Measurements from ENCODE around the gene NTM.

NTM gene

GRCh38 chr11:132231656-132232347 lies 861.4 kb downstream of the NTM start:
- no peak overlapping the region for H4K8ac ChIP-seq (ENCODE audit: low read depth, low read length)
- H3K27ac ChIP-seq (ENCODE audit: low read depth, low read length) = no peak overlapping the region
- no peaks in the 10 kb centered on the region for H3K79me2 ChIP-seq (ENCODE audit: control insufficient read depth, insufficient read depth, low read length)
- no peak overlapping the region for H3K4me3 ChIP-seq (ENCODE audit: low read length)
- WGBS (ENCODE audit: extremely low coverage, insufficient coverage, low lambda C conversion rate) = no CpG with 5 or more reads among the region's 13 CpGs
- no peak overlapping the region for H2BK120ac ChIP-seq (ENCODE audit: low read depth, low read length)
- no peaks in the 10 kb centered on the region for H3K36me3 ChIP-seq (ENCODE audit: control insufficient read depth, insufficient read depth, low read length)
- no peak overlapping the region for H3K4ac ChIP-seq (ENCODE audit: low read depth, low read length)
- DNase-seq = no peak
- H3K9ac ChIP-seq (ENCODE audit: low read length) = no peak overlapping the region
- H3K23ac ChIP-seq (ENCODE audit: low read length) = no peak overlapping the region
- no peak overlapping the region for H3K4me2 ChIP-seq (ENCODE audit: low read length)
- H2BK5ac ChIP-seq (ENCODE audit: low read length) = no peak overlapping the region
- no peak overlapping the region for H3K18ac ChIP-seq (ENCODE audit: low read length)
- no peak overlapping the region for H2BK15ac ChIP-seq (replicated peaks; ENCODE audit: low read depth)
- no peaks in the 10 kb centered on the region for H3K27me3 ChIP-seq (ENCODE audit: insufficient read depth, low read length, poor library complexity)
- no peaks in the 10 kb centered on the region for H3K79me1 ChIP-seq (ENCODE audit: low read length)
- no peak overlapping the region for H2AK5ac ChIP-seq (ENCODE audit: low read length)
- H3K56ac ChIP-seq (ENCODE audit: low read length) = no peak overlapping the region
- H4K5ac ChIP-seq (ENCODE audit: low read length) = no peak overlapping the region
- no peaks in the 10 kb centered on the region for H3K4me1 ChIP-seq (ENCODE audit: control insufficient read depth, low read depth, low read length)

- Histone ChIP-seq H3K4ac (ENCODE audit: low read depth, low read length) (no peak overlapping the region), H4K5ac (ENCODE audit: low read length) (no peak overlapping the region), H3K9ac (ENCODE audit: low read length) (no peak overlapping the region), H4K8ac (ENCODE audit: low read depth, low read length) (no peak overlapping the region), H3K27me3 (ENCODE audit: insufficient read depth, low read length, poor library complexity) (no peaks in the 10 kb centered on the region), H2BK15ac (replicated peaks; ENCODE audit: low read depth) (no peak overlapping the region), H2BK5ac (ENCODE audit: low read length) (no peak overlapping the region), H3K18ac (ENCODE audit: low read length) (no peak overlapping the region), H3K79me2 (ENCODE audit: control insufficient read depth, insufficient read depth, low read length) (no peaks in the 10 kb centered on the region), H2AK5ac (ENCODE audit: low read length) (no peak overlapping the region), H3K36me3 (ENCODE audit: control insufficient read depth, insufficient read depth, low read length) (no peaks in the 10 kb centered on the region), H3K4me3 (ENCODE audit: low read length) (no peak overlapping the region), H3K23ac (ENCODE audit: low read length) (no peak overlapping the region), H3K27ac (ENCODE audit: low read depth, low read length) (no peak overlapping the region), H2BK120ac (ENCODE audit: low read depth, low read length) (no peak overlapping the region), H3K4me2 (ENCODE audit: low read length) (no peak overlapping the region), H3K4me1 (ENCODE audit: control insufficient read depth, low read depth, low read length) (no peaks in the 10 kb centered on the region), H3K79me1 (ENCODE audit: low read length) (no peaks in the 10 kb centered on the region), H3K56ac (ENCODE audit: low read length) (no peak overlapping the region)
- WGBS (ENCODE audit: extremely low coverage, insufficient coverage, low lambda C conversion rate) = no CpG with 5 or more reads among the region's 4 CpGs
- DNase-seq = no peak
Observed at GRCh38 chr11:132234878-132235277, 864.5 kb downstream of the NTM start.

- H3K4me1 ChIP-seq (ENCODE audit: control insufficient read depth, low read depth, low read length) = no peaks in the 10 kb centered on the region
- H3K79me2 ChIP-seq (ENCODE audit: control insufficient read depth, insufficient read depth, low read length) = no peaks in the 10 kb centered on the region
- no peak overlapping the region for H3K4me3 ChIP-seq (ENCODE audit: low read length)
- H4K5ac ChIP-seq (ENCODE audit: low read length) = no peak overlapping the region
- H4K8ac ChIP-seq (ENCODE audit: low read depth, low read length) = no peak overlapping the region
- no peak overlapping the region for H3K9ac ChIP-seq (ENCODE audit: low read length)
- no peak overlapping the region for H3K4me2 ChIP-seq (ENCODE audit: low read length)
- H3K79me1 ChIP-seq (ENCODE audit: low read length) = no peaks in the 10 kb centered on the region
- no CpG with 5 or more reads among the region's 9 CpGs for WGBS (ENCODE audit: extremely low coverage, insufficient coverage, low lambda C conversion rate)
- no peak overlapping the region for H3K23ac ChIP-seq (ENCODE audit: low read length)
- no peak overlapping the region for H2AK5ac ChIP-seq (ENCODE audit: low read length)
- no peak overlapping the region for H3K4ac ChIP-seq (ENCODE audit: low read depth, low read length)
- H2BK5ac ChIP-seq (ENCODE audit: low read length) = no peak overlapping the region
- H3K56ac ChIP-seq (ENCODE audit: low read length) = no peak overlapping the region
- no peak overlapping the region for H3K18ac ChIP-seq (ENCODE audit: low read length)
- no peak overlapping the region for H2BK15ac ChIP-seq (replicated peaks; ENCODE audit: low read depth)
- no peaks in the 10 kb centered on the region for H3K27me3 ChIP-seq (ENCODE audit: insufficient read depth, low read length, poor library complexity)
- no peaks in the 10 kb centered on the region for H3K36me3 ChIP-seq (ENCODE audit: control insufficient read depth, insufficient read depth, low read length)
- no peak overlapping the region for H3K27ac ChIP-seq (ENCODE audit: low read depth, low read length)
- DNase-seq = no peak
- no peak overlapping the region for H2BK120ac ChIP-seq (ENCODE audit: low read depth, low read length)
Observed at GRCh38 chr11:132237781-132238180, 867.4 kb downstream of the NTM start.

GRCh38 chr11:132238331-132238866 lies 868.0 kb downstream of the NTM start:
- no peak overlapping the region for H4K5ac ChIP-seq (ENCODE audit: low read length)
- no peak overlapping the region for H2BK5ac ChIP-seq (ENCODE audit: low read length)
- no peak overlapping the region for H3K4ac ChIP-seq (ENCODE audit: low read depth, low read length)
- H2BK15ac ChIP-seq (replicated peaks; ENCODE audit: low read depth) = no peak overlapping the region
- no peaks in the 10 kb centered on the region for H3K4me1 ChIP-seq (ENCODE audit: control insufficient read depth, low read depth, low read length)
- H3K4me3 ChIP-seq (ENCODE audit: low read length) = no peak overlapping the region
- no peaks in the 10 kb centered on the region for H3K79me1 ChIP-seq (ENCODE audit: low read length)
- H3K27me3 ChIP-seq (ENCODE audit: insufficient read depth, low read length, poor library complexity) = no peaks in the 10 kb centered on the region
- no peak overlapping the region for H3K9ac ChIP-seq (ENCODE audit: low read length)
- no peak overlapping the region for H3K4me2 ChIP-seq (ENCODE audit: low read length)
- H3K79me2 ChIP-seq (ENCODE audit: control insufficient read depth, insufficient read depth, low read length) = no peaks in the 10 kb centered on the region
- H3K56ac ChIP-seq (ENCODE audit: low read length) = no peak overlapping the region
- H3K18ac ChIP-seq (ENCODE audit: low read length) = no peak overlapping the region
- no peak for DNase-seq
- H3K27ac ChIP-seq (ENCODE audit: low read depth, low read length) = no peak overlapping the region
- H2BK120ac ChIP-seq (ENCODE audit: low read depth, low read length) = no peak overlapping the region
- no peak overlapping the region for H4K8ac ChIP-seq (ENCODE audit: low read depth, low read length)
- no peak overlapping the region for H2AK5ac ChIP-seq (ENCODE audit: low read length)
- H3K36me3 ChIP-seq (ENCODE audit: control insufficient read depth, insufficient read depth, low read length) = no peaks in the 10 kb centered on the region
- WGBS (ENCODE audit: extremely low coverage, insufficient coverage, low lambda C conversion rate) = no CpG with 5 or more reads among the region's 7 CpGs
- H3K23ac ChIP-seq (ENCODE audit: low read length) = no peak overlapping the region

GRCh38 chr11:132240374-132240773 lies 870.0 kb downstream of the NTM start:
- no peak overlapping the region for H4K5ac ChIP-seq (ENCODE audit: low read length)
- H3K18ac ChIP-seq (ENCODE audit: low read length) = no peak overlapping the region
- H3K79me2 ChIP-seq (ENCODE audit: control insufficient read depth, insufficient read depth, low read length) = no peaks in the 10 kb centered on the region
- 100% methylated on average over 1 of the region's 5 CpGs for WGBS (ENCODE audit: extremely low coverage, insufficient coverage, low lambda C conversion rate)
- no peak overlapping the region for H2BK120ac ChIP-seq (ENCODE audit: low read depth, low read length)
- H3K27ac ChIP-seq (ENCODE audit: low read depth, low read length) = no peak overlapping the region
- no peaks in the 10 kb centered on the region for H3K4me1 ChIP-seq (ENCODE audit: control insufficient read depth, low read depth, low read length)
- no peaks in the 10 kb centered on the region for H3K79me1 ChIP-seq (ENCODE audit: low read length)
- H3K56ac ChIP-seq (ENCODE audit: low read length) = no peak overlapping the region
- H4K8ac ChIP-seq (ENCODE audit: low read depth, low read length) = no peak overlapping the region
- H3K36me3 ChIP-seq (ENCODE audit: control insufficient read depth, insufficient read depth, low read length) = no peaks in the 10 kb centered on the region
- H3K9ac ChIP-seq (ENCODE audit: low read length) = no peak overlapping the region
- no peak overlapping the region for H3K23ac ChIP-seq (ENCODE audit: low read length)
- H2BK5ac ChIP-seq (ENCODE audit: low read length) = no peak overlapping the region
- H3K4me3 ChIP-seq (ENCODE audit: low read length) = no peak overlapping the region
- DNase-seq = no peak
- H3K27me3 ChIP-seq (ENCODE audit: insufficient read depth, low read length, poor library complexity) = no peaks in the 10 kb centered on the region
- H2BK15ac ChIP-seq (replicated peaks; ENCODE audit: low read depth) = no peak overlapping the region
- H3K4ac ChIP-seq (ENCODE audit: low read depth, low read length) = no peak overlapping the region
- no peak overlapping the region for H2AK5ac ChIP-seq (ENCODE audit: low read length)
- no peak overlapping the region for H3K4me2 ChIP-seq (ENCODE audit: low read length)

- H3K4me2 ChIP-seq (ENCODE audit: low read length) = no peak overlapping the region
- H3K4me3 ChIP-seq (ENCODE audit: low read length) = no peak overlapping the region
- no peak overlapping the region for H3K27ac ChIP-seq (ENCODE audit: low read depth, low read length)
- WGBS (ENCODE audit: extremely low coverage, insufficient coverage, low lambda C conversion rate) = no CpG with 5 or more reads among the region's 5 CpGs
- H3K23ac ChIP-seq (ENCODE audit: low read length) = no peak overlapping the region
- H3K56ac ChIP-seq (ENCODE audit: low read length) = no peak overlapping the region
- no peaks in the 10 kb centered on the region for H3K79me2 ChIP-seq (ENCODE audit: control insufficient read depth, insufficient read depth, low read length)
- H4K5ac ChIP-seq (ENCODE audit: low read length) = no peak overlapping the region
- DNase-seq = no peak
- H3K4me1 ChIP-seq (ENCODE audit: control insufficient read depth, low read depth, low read length) = no peaks in the 10 kb centered on the region
- no peaks in the 10 kb centered on the region for H3K79me1 ChIP-seq (ENCODE audit: low read length)
- H3K9ac ChIP-seq (ENCODE audit: low read length) = no peak overlapping the region
- H2BK5ac ChIP-seq (ENCODE audit: low read length) = no peak overlapping the region
- no peak overlapping the region for H2BK120ac ChIP-seq (ENCODE audit: low read depth, low read length)
- no peak overlapping the region for H2BK15ac ChIP-seq (replicated peaks; ENCODE audit: low read depth)
- H2AK5ac ChIP-seq (ENCODE audit: low read length) = no peak overlapping the region
- no peak overlapping the region for H4K8ac ChIP-seq (ENCODE audit: low read depth, low read length)
- H3K4ac ChIP-seq (ENCODE audit: low read depth, low read length) = no peak overlapping the region
- no peak overlapping the region for H3K18ac ChIP-seq (ENCODE audit: low read length)
- no peaks in the 10 kb centered on the region for H3K36me3 ChIP-seq (ENCODE audit: control insufficient read depth, insufficient read depth, low read length)
- no peaks in the 10 kb centered on the region for H3K27me3 ChIP-seq (ENCODE audit: insufficient read depth, low read length, poor library complexity)
Observed at GRCh38 chr11:132242632-132243031, 872.2 kb downstream of the NTM start.

Measured in mesendoderm (in vitro differentiated cells).